ENCODE data around the gene FRY.

Gene FRY

GRCh38 chr13:32216281-32216680 lies 184.7 kb downstream of the FRY start:
- Histone ChIP-seq H3K27ac (replicated peaks) (no peak overlapping the region), H3K27me3 (ENCODE audit: insufficient read depth, poor library complexity, severe bottlenecking) (no peaks in the 10 kb centered on the region), H3K4me3 (replicated peaks; ENCODE audit: insufficient read depth, low read length) (no peak overlapping the region)
- no peak for DNase-seq (ENCODE audit: low read depth in 1 of 2, low spot score in 1 of 2)
- TF ChIP-seq CTCF (IDR thresholded peaks at IDR 0.05; ENCODE audit: insufficient read depth, low read length) (no peak), REST (IDR thresholded peaks at IDR 0.05; ENCODE audit: insufficient replicate concordance, low read depth) (no peak), SPI1 (IDR thresholded peaks at IDR 0.05; ENCODE audit: borderline replicate concordance, low read depth) (no peak), GABPA (IDR thresholded peaks at IDR 0.05; ENCODE audit: low read depth) (no peak), POLR2AphosphoS5 (IDR thresholded peaks at IDR 0.05; ENCODE audit: low read depth) (no peak)

GRCh38 chr13:32222046-32222676 lies 190.6 kb downstream of the FRY start:
- TF ChIP-seq SPI1 (IDR thresholded peaks at IDR 0.05; ENCODE audit: borderline replicate concordance, low read depth) = no peak
- TF ChIP-seq CTCF (IDR thresholded peaks at IDR 0.05; ENCODE audit: insufficient read depth, low read length) = no peak
- no peak for TF ChIP-seq GABPA (IDR thresholded peaks at IDR 0.05; ENCODE audit: low read depth)
- TF ChIP-seq REST (IDR thresholded peaks at IDR 0.05; ENCODE audit: insufficient replicate concordance, low read depth) = no peak
- TF ChIP-seq POLR2AphosphoS5 (IDR thresholded peaks at IDR 0.05; ENCODE audit: low read depth) = no peak
- no peak for DNase-seq (ENCODE audit: low read depth in 1 of 2, low spot score in 1 of 2)
- no peak overlapping the region for H3K27ac ChIP-seq (replicated peaks)
- H3K27me3 ChIP-seq (ENCODE audit: insufficient read depth, poor library complexity, severe bottlenecking) = no peaks in the 10 kb centered on the region
- H3K4me3 ChIP-seq (replicated peaks; ENCODE audit: insufficient read depth, low read length) = no peak overlapping the region

- Histone ChIP-seq H3K4me3 (replicated peaks; ENCODE audit: insufficient read depth, low read length) (no peak overlapping the region), H3K27ac (replicated peaks) (no peak overlapping the region), H3K27me3 (ENCODE audit: insufficient read depth, poor library complexity, severe bottlenecking) (no peaks in the 10 kb centered on the region)
- TF ChIP-seq SPI1 (IDR thresholded peaks at IDR 0.05; ENCODE audit: borderline replicate concordance, low read depth) = no peak
- TF ChIP-seq REST (IDR thresholded peaks at IDR 0.05; ENCODE audit: insufficient replicate concordance, low read depth) = no peak
- TF ChIP-seq GABPA (IDR thresholded peaks at IDR 0.05; ENCODE audit: low read depth) = no peak
- no peak for TF ChIP-seq POLR2AphosphoS5 (IDR thresholded peaks at IDR 0.05; ENCODE audit: low read depth)
- TF ChIP-seq CTCF (IDR thresholded peaks at IDR 0.05; ENCODE audit: insufficient read depth, low read length) = no peak
- DNase-seq (ENCODE audit: low read depth in 1 of 2, low spot score in 1 of 2) = no peak
Measured at GRCh38 chr13:32224916-32225315, 193.3 kb downstream of the FRY start.

Data from HL-60 (cell line).